Stomach (tissue), 4 donors: ENCODE data around the gene TPPP3.

ENCODE experiments used
- POLR2A ChIP-seq, 4 donors: fragments of 450-650 bp; IDR thresholded peaks; one replicate each; pipeline ENCODE4 v1.6.1; 2016; ENCODE audit warnings: antibody characterized with exemption in 4 of 4, control low read depth in 2 of 4, mild to moderate bottlenecking in 1 of 4, moderate library complexity in 1 of 4
- TF ChIP-seq, protein P1 (sequence below), 7 experiments: fragments of 450-650 bp in 4 of 7; fragments of 200-600 bp in 3 of 7; sonication (generic) in 3 of 7; IDR thresholded peaks; one replicate each; pipeline ENCODE4 v1.5.1; 2016 to 2019; ENCODE audit warnings: antibody characterized with exemption in 7 of 7, control low read depth in 2 of 7, mild to moderate bottlenecking in 1 of 7

DNA sequence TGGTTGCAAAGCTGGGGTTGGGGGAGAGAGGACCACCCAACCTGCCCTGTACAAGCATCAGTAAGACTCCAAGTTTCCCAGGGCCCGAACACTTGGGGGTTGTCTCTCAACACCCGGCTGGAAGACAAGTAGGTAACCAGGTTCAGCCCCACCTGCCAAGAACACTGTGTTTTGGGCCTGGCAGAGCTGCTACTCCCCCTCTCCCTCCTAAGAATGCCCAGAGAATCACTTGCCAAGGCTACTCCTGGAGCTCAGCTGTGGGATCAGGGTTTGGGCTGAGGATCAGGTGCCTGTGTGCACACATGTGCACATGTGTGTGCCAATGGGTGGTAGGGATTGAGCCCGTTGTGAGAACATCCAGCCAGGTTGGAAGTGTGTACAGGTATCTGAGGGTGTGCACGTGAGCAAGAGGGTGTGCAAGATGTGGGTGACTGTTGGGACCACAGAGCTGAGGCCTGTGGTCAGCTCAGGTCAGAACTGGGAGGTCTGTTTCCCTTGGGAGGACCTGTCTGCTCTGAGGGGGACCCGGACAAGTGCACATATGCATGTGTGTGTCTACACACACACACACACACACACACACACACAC lies 39.9 kb upstream of the TPPP3 start:
- TF ChIP-seq, protein P1, sequence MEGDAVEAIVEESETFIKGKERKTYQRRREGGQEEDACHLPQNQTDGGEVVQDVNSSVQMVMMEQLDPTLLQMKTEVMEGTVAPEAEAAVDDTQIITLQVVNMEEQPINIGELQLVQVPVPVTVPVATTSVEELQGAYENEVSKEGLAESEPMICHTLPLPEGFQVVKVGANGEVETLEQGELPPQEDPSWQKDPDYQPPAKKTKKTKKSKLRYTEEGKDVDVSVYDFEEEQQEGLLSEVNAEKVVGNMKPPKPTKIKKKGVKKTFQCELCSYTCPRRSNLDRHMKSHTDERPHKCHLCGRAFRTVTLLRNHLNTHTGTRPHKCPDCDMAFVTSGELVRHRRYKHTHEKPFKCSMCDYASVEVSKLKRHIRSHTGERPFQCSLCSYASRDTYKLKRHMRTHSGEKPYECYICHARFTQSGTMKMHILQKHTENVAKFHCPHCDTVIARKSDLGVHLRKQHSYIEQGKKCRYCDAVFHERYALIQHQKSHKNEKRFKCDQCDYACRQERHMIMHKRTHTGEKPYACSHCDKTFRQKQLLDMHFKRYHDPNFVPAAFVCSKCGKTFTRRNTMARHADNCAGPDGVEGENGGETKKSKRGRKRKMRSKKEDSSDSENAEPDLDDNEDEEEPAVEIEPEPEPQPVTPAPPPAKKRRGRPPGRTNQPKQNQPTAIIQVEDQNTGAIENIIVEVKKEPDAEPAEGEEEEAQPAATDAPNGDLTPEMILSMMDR (IDR thresholded peaks at IDR 0.05): no peak
- no peak for TF ChIP-seq POLR2A (IDR thresholded peaks at IDR 0.05)
